Hepatocyte (in vitro differentiated cells): ENCODE data around the gene CD80. TPM values are rescaled to one million over a fixed set of nuclear protein-coding genes. Genes with fewer than 3 reads are reported as not detected.

Experiments used
- DNase-seq: peaks from one replicate; pipeline ENCODE4 v3.0.0-alpha.2; 2016; ENCODE audit warnings: low spot score
- H2AFZ ChIP-seq: fragments of 200-600 bp; sonication (generic); 2 replicates; pipeline ENCODE4 v1.6.0; 2016; ENCODE audit warnings: antibody characterized with exemption, mild to moderate bottlenecking
- H3K27ac ChIP-seq: fragments of 200-600 bp; sonication (generic); 2 replicates; pipeline ENCODE4 v1.5.1; 2016; ENCODE audit warnings: mild to moderate bottlenecking
- H3K27me3 ChIP-seq: fragments of 200-600 bp; sonication (generic); 2 replicates; pipeline ENCODE4 v1.6.1; 2016
- H3K36me3 ChIP-seq: fragments of 200-600 bp; sonication (generic); replicated peaks from 2 replicates; pipeline ENCODE4 v1.5.1; 2016; ENCODE audit warnings: low read depth; ENCODE audit not compliant: insufficient read depth
- H3K4me1 ChIP-seq: fragments of 200-600 bp; sonication (generic); 2 replicates; pipeline ENCODE4 v1.5.1; 2016; ENCODE audit warnings: mild to moderate bottlenecking, moderate library complexity; ENCODE audit not compliant: insufficient read depth
- H3K4me2 ChIP-seq: fragments of 200-600 bp; sonication (generic); 2 replicates; pipeline ENCODE4 v1.6.0; 2016
- H3K4me3 ChIP-seq: fragments of 200-600 bp; sonication (generic); 2 replicates; pipeline ENCODE4 v1.5.1; 2016; ENCODE audit warnings: mild to moderate bottlenecking
- H3K79me2 ChIP-seq: fragments of 200-600 bp; sonication (generic); 2 replicates; pipeline ENCODE4 v1.6.0; 2017; ENCODE audit warnings: mild to moderate bottlenecking
- H3K9me2 ChIP-seq: fragments of 200-600 bp; sonication (generic); replicated peaks from 2 replicates; pipeline ENCODE4 v1.6.0; 2017; ENCODE audit warnings: mild to moderate bottlenecking; ENCODE audit not compliant: insufficient read depth
- H3K9me3 ChIP-seq: fragments of 200-600 bp; sonication (generic); 2 replicates; pipeline ENCODE4 v1.5.1; 2016; ENCODE audit warnings: low read depth, mild to moderate bottlenecking
- H4K20me1 ChIP-seq: fragments of 200-600 bp; sonication (generic); 2 replicates; pipeline ENCODE4 v1.6.0; 2016; ENCODE audit warnings: mild to moderate bottlenecking; ENCODE audit not compliant: insufficient read depth, poor library complexity, severe bottlenecking
- CTCF ChIP-seq: fragments of 200-600 bp; sonication (generic); IDR thresholded peaks from 2 replicates; pipeline ENCODE4 v1.5.1; 2016; ENCODE audit warnings: antibody characterized with exemption, mild to moderate bottlenecking; ENCODE audit not compliant: poor library complexity
- EZH2 ChIP-seq: fragments of 200-600 bp; sonication (generic); IDR thresholded peaks from 2 replicates; pipeline ENCODE4 v1.6.1; 2016; ENCODE audit warnings: antibody characterized with exemption, mild to moderate bottlenecking, borderline replicate concordance
- EZH2phosphoT487 ChIP-seq: fragments of 200-600 bp; sonication (generic); IDR thresholded peaks from one replicate; pipeline ENCODE4 v1.6.1; 2018; ENCODE audit warnings: antibody characterized with exemption, mild to moderate bottlenecking, low read depth, moderate library complexity; ENCODE audit not compliant: unreplicated experiment, severe bottlenecking
- WGBS: methylation state at CpG from one replicate; pipeline ENCODE4 v1.1.6; 2016; ENCODE audit warnings: low lambda C conversion rate; ENCODE audit errors: missing lambda C conversion rate; 5-methylcytosine and 5-hydroxymethylcytosine counted together
- polyA plus RNA-seq: library from polyadenylated mRNA; unstranded; fragments of >200 nt; fragmentation: Nextera tagmentation; extraction: Ambion mirVana; gene quantifications from 2 replicates; pipeline ENCODE4 v1.2.1, GENCODE V29; 2016
- total RNA-seq: library from RNA; depleted of rRNA; stranded (reverse); fragments of >200 nt; gene quantifications from 2 replicates; pipeline ENCODE4 v1.2.3, GENCODE V29; 2014

Gene CD80
- total and polyA plus RNA-seq, 2 experiments from 2014 or later: 0.07 TPM; not detected in 1

DNA sequence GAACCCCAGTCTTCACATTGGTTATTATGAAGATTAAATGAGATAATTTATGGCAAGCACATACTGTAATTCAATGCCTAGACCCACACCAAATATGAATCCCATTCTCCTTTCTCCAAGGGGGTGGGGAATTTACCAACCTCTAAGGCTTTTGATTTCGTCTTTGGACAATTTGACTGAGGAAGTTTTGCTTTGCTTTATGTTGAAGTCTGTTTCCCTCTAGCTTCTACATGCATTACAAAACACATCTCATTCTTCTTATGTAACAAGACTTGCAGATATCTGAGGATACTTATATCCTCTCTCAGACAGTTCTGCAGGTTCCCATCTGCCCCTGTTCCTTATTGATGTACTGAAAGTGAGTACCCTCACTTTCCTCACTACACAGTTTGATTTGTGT is 12.2 kb downstream of the CD80 start:
- DNase-seq: no peak
- Histone ChIP-seq H3K4me1 (no peaks in the 10 kb centered on the region), H3K4me3 (no peak overlapping the region), H4K20me1 (no peaks in the 10 kb centered on the region), H2AFZ (no peak overlapping the region), H3K36me3 (no peaks in the 10 kb centered on the region), H3K27me3 (no peaks in the 10 kb centered on the region), H3K27ac (no peak overlapping the region), H3K4me2 (no peak overlapping the region), H3K9me2 (no peaks in the 10 kb centered on the region), H3K9me3 (no peaks in the 10 kb centered on the region), H3K79me2 (no peaks in the 10 kb centered on the region)
- WGBS: 88% methylated on average over 1 of the region's 1 CpG
- TF ChIP-seq EZH2phosphoT487 (no peak), CTCF (no peak)

DNA sequence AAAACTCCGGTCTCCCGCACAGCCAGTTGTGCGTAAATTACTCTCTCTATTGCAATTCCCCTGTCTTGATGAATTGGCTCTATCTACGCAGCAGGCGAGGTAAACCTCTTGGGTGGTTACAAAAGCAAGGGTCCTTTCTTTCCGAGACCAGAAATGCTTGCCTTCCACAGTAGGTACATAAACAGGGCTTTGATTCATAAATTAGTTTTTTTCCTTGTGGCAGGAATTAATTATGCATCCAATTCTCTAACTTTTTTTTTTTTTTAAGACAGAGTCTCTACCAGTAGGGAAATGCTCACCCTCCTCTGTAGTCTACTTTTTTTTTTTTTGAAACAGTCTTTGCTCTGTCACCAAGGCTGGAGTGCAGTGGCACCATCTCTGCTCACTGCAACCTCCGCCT is 16.3 kb downstream of the CD80 start:
- Histone ChIP-seq H3K4me1 (no peaks in the 10 kb centered on the region), H4K20me1 (no peaks in the 10 kb centered on the region), H3K36me3 (no peaks in the 10 kb centered on the region), H3K4me2 (no peak overlapping the region), H3K4me3 (no peak overlapping the region), H3K79me2 (no peaks in the 10 kb centered on the region), H3K9me2 (no peaks in the 10 kb centered on the region), H3K27me3 (no peaks in the 10 kb centered on the region), H2AFZ (no peak overlapping the region), H3K9me3 (no peaks in the 10 kb centered on the region), H3K27ac (no peak overlapping the region)
- TF ChIP-seq EZH2phosphoT487 (no peak), CTCF (no peak)
- no peak for DNase-seq
- 93% methylated on average over 7 of the region's 7 CpGs for WGBS

GRCh38 chr3:119542168-119542767 is 17.1 kb downstream of the CD80 start:
- WGBS: 65% methylated on average over 2 of the region's 2 CpGs

More at GRCh38 chr3:119542168-119542767, 17.1 kb downstream of the CD80 start:
- no peak overlapping the region for H3K27ac ChIP-seq
- H3K27me3 ChIP-seq: no peaks in the 10 kb centered on the region
- no peak for TF ChIP-seq CTCF
- TF ChIP-seq EZH2: no peak
- no peak for TF ChIP-seq EZH2phosphoT487
- H3K9me3 ChIP-seq: no peaks in the 10 kb centered on the region
- H3K79me2 ChIP-seq: no peaks in the 10 kb centered on the region
- no peaks in the 10 kb centered on the region for H3K4me1 ChIP-seq
- H3K36me3 ChIP-seq: no peaks in the 10 kb centered on the region
- no peaks in the 10 kb centered on the region for H3K9me2 ChIP-seq
- H4K20me1 ChIP-seq: no peaks in the 10 kb centered on the region
- H3K4me2 ChIP-seq: no peak overlapping the region
- DNase-seq: no peak
- H2AFZ ChIP-seq: no peak overlapping the region
- H3K4me3 ChIP-seq: no peak overlapping the region
